ENCODE results near the gene RABGAP1L. TPM values are rescaled to one million over a fixed set of nuclear protein-coding genes. Genes with fewer than 3 reads are reported as not detected.
"Not testable (repeated sequence)": the region's sequence is repeated elsewhere in the genome, so short reads cannot be mapped to it uniquely, and the experiment has no call there.

RABGAP1L gene
- total RNA-seq, 1 experiment from 2014 or later: 29.3 TPM

DNA sequence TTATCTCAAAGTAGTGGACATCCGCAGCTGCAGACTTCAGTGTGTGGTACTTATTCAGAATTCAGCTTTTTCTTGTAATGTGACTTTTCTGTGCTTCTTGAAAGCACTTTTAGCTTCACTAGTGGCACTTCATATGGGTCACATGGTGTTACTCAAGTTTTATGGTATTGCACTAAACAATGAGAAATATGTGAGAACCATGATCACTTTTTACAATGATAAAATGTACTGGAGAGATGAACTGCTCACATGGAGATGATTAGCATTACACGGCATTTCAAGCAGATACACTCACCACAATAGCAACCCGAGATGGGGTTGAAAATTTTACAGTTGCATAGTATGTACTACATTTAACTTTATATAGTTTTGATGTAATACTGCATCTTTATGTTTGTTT, 248.3 kb downstream of the RABGAP1L start:
- intact Hi-C loops (cut with micrococcal nuclease): no loop called here
- POLR2A ChIA-PET: no interaction called here
- BruUV-seq (replicated peaks): no TSS peak
- CTCF ChIA-PET: no interaction called here
- Histone ChIP-seq H3K4me3 (replicated peaks in 1 of 2; ENCODE audit: low read depth in 1 of 2, low read length in 2 of 2) (no peak overlapping the region), H2AFZ (ENCODE audit: low read depth, low read length, poor library complexity, severe bottlenecking) (no peak overlapping the region), H3K9me3 (ENCODE audit: control insufficient read depth in 1 of 2, insufficient read depth in 1 of 2, low read depth in 1 of 2, low read length in 2 of 2) (no peaks in the 10 kb centered on the region), H3K9ac (ENCODE audit: low read length) (no peak overlapping the region), H4K20me1 (ENCODE audit: insufficient read depth) (no peaks in the 10 kb centered on the region), H3K27me3 (ENCODE audit: insufficient read depth, low read length) (no peaks in the 10 kb centered on the region), H3K9me2 (ENCODE audit: insufficient read depth) (no peaks in the 10 kb centered on the region), H3K4me1 (ENCODE audit: control insufficient read depth in 1 of 2, insufficient read depth in 2 of 2, low read length in 2 of 2) (no peaks in the 10 kb centered on the region), H3K27ac (ENCODE audit: low read depth, low read length) (no peak overlapping the region), H3K4me2 (ENCODE audit: low read length) (no peak overlapping the region), H3K79me2 (ENCODE audit: insufficient read depth, low read length) (no peaks in the 10 kb centered on the region), H3K36me3 (ENCODE audit: control insufficient read depth in 1 of 2, insufficient read depth in 2 of 2, low read length in 2 of 2) (no peaks in the 10 kb centered on the region)
- RAD21 ChIA-PET (ENCODE audit: low non-redundant PET in 1 of 2, low total read pairs in 2 of 2, uncharacterized antibody in 2 of 2, unreplicated experiment in 2 of 2): no interaction called here
- DNase-seq (ENCODE audit: low read depth, low spot score) (no peak), ATAC-seq (no peak)
- TF ChIP-seq SIN3A (IDR thresholded peaks at IDR 0.05; ENCODE audit: low read depth): no peak

DNA sequence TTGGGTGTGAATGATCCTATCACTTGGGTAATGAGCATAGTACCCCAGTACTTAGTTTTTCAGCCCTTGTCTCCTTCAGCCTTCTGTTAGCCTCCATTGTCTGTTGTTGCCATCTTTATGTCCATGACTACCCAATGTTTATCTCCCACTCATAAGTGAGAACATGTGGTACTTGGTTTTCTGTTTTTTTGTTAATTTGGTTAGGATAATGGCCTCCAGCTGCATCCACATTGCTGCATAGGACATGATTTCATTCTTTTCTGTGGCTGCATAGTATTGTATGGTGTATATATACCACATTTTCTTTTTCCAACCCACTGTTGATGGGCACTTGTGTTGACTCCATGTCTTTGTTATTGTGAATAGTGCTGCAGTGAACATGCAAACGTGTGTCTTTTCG, 248.8 kb downstream of the RABGAP1L start:
- no peak overlapping the region for H2AFZ ChIP-seq (ENCODE audit: low read depth, low read length, poor library complexity, severe bottlenecking)
- no peaks in the 10 kb centered on the region for H3K9me2 ChIP-seq (ENCODE audit: insufficient read depth)
- ChIA-PET RAD21 (ENCODE audit: low non-redundant PET in 1 of 2, low total read pairs in 2 of 2, uncharacterized antibody in 2 of 2, unreplicated experiment in 2 of 2) (no interaction called here), CTCF (no interaction called here), POLR2A (no interaction called here)
- H4K20me1 ChIP-seq (ENCODE audit: insufficient read depth): no peaks in the 10 kb centered on the region
- no peaks in the 10 kb centered on the region for H3K4me1 ChIP-seq (ENCODE audit: control insufficient read depth in 1 of 2, insufficient read depth in 2 of 2, low read length in 2 of 2)
- no peaks in the 10 kb centered on the region for H3K27me3 ChIP-seq (ENCODE audit: insufficient read depth, low read length)
- H3K9me3 ChIP-seq (ENCODE audit: control insufficient read depth in 1 of 2, insufficient read depth in 1 of 2, low read depth in 1 of 2, low read length in 2 of 2): no peaks in the 10 kb centered on the region
- BruUV-seq (replicated peaks): no TSS peak
- no peak overlapping the region for H3K4me3 ChIP-seq (replicated peaks in 1 of 2; ENCODE audit: low read depth in 1 of 2, low read length in 2 of 2)
- DNase-seq (ENCODE audit: low read depth, low spot score) (no peak), ATAC-seq (no peak)
- no peak overlapping the region for H3K9ac ChIP-seq (ENCODE audit: low read length)
- no peak overlapping the region for H3K4me2 ChIP-seq (ENCODE audit: low read length)
- TF ChIP-seq TCF7L2 (IDR thresholded peaks at IDR 0.05; ENCODE audit: borderline replicate concordance, extremely low read depth, insufficient read depth, insufficient read length) (no peak), FOSL1 (IDR thresholded peaks at IDR 0.05; ENCODE audit: low read depth) (no peak), ZFX (IDR thresholded peaks at IDR 0.05) (no peak), YY1 (IDR thresholded peaks at IDR 0.05; ENCODE audit: extremely low read depth, insufficient replicate concordance, low read depth, low read length) (no peak), ELF1 (IDR thresholded peaks at IDR 0.05; ENCODE audit: borderline replicate concordance, low read depth) (no peak), POLR2AphosphoS5 (IDR thresholded peaks at IDR 0.05; ENCODE audit: low read depth, low read length) (no peak)
- TF ChIP-seq, protein P1, sequence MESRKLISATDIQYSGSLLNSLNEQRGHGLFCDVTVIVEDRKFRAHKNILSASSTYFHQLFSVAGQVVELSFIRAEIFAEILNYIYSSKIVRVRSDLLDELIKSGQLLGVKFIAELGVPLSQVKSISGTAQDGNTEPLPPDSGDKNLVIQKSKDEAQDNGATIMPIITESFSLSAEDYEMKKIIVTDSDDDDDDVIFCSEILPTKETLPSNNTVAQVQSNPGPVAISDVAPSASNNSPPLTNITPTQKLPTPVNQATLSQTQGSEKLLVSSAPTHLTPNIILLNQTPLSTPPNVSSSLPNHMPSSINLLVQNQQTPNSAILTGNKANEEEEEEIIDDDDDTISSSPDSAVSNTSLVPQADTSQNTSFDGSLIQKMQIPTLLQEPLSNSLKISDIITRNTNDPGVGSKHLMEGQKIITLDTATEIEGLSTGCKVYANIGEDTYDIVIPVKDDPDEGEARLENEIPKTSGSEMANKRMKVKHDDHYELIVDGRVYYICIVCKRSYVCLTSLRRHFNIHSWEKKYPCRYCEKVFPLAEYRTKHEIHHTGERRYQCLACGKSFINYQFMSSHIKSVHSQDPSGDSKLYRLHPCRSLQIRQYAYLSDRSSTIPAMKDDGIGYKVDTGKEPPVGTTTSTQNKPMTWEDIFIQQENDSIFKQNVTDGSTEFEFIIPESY (IDR thresholded peaks at IDR 0.05; ENCODE audit: extremely low read depth, insufficient replicate concordance, low read length): no peak
- TF ChIP-seq, protein P2, sequence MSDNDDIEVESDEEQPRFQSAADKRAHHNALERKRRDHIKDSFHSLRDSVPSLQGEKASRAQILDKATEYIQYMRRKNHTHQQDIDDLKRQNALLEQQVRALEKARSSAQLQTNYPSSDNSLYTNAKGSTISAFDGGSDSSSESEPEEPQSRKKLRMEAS (IDR thresholded peaks at IDR 0.05): no peak
- H3K36me3 ChIP-seq (ENCODE audit: control insufficient read depth in 1 of 2, insufficient read depth in 2 of 2, low read length in 2 of 2): no peaks in the 10 kb centered on the region
- intact Hi-C loops (cut with micrococcal nuclease): no loop called here
- H3K27ac ChIP-seq (ENCODE audit: low read depth, low read length): no peak overlapping the region
- H3K79me2 ChIP-seq (ENCODE audit: insufficient read depth, low read length): no peaks in the 10 kb centered on the region

DNA sequence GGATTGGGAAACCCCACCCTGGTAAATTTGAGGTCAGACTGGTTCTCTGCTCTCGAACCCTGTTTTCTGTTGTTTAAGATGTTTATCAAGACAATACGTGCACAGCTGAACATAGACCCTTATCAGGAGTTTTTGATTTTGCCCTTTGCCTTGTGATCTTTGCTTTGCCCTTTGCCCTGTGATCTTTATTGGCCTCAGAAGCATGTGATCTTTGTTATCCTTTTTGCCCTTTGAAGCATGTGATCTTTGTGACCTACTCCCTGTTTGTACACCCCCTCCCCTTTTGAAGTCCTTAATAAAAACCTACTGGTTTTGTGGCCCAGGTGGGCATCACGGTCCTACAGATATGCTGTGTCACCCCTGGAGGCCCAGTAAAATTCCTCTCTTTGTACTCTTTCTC, 250.5 kb downstream of the RABGAP1L start:
- BruUV-seq (replicated peaks); H3K4me3 ChIP-seq (replicated peaks in 1 of 2; ENCODE audit: low read depth in 1 of 2, low read length in 2 of 2); H3K36me3 ChIP-seq (ENCODE audit: control insufficient read depth in 1 of 2, insufficient read depth in 2 of 2, low read length in 2 of 2); H3K9me2 ChIP-seq (ENCODE audit: insufficient read depth); H3K79me2 ChIP-seq (ENCODE audit: insufficient read depth, low read length); DNase-seq (ENCODE audit: low read depth, low spot score); H3K9me3 ChIP-seq (ENCODE audit: control insufficient read depth in 1 of 2, insufficient read depth in 1 of 2, low read depth in 1 of 2, low read length in 2 of 2); POLR2A ChIA-PET; RAD21 ChIA-PET (ENCODE audit: low non-redundant PET in 1 of 2, low total read pairs in 2 of 2, uncharacterized antibody in 2 of 2, unreplicated experiment in 2 of 2); H3K4me2 ChIP-seq (ENCODE audit: low read length); H3K4me1 ChIP-seq (ENCODE audit: control insufficient read depth in 1 of 2, insufficient read depth in 2 of 2, low read length in 2 of 2); H3K9ac ChIP-seq (ENCODE audit: low read length); H3K27ac ChIP-seq (ENCODE audit: low read depth, low read length); H2AFZ ChIP-seq (ENCODE audit: low read depth, low read length, poor library complexity, severe bottlenecking); CTCF ChIA-PET; intact Hi-C loops (cut with micrococcal nuclease); ATAC-seq; H3K27me3 ChIP-seq (ENCODE audit: insufficient read depth, low read length); H4K20me1 ChIP-seq (ENCODE audit: insufficient read depth): not testable (repeated sequence)

Data from HCT116 (cell line).